Kidney epithelial cell (primary cell): ENCODE data around the gene NEURL1B. TPM values are rescaled to one million over a fixed set of nuclear protein-coding genes. Genes with fewer than 3 reads are reported as not detected.

Experiments
- DNase-seq: peaks from one replicate; pipeline ENCODE4 v3.0.0-alpha.2; 2010; ENCODE audit warnings: low read depth
- H3K27me3 ChIP-seq: 2 replicates; pipeline ENCODE4 v1.6.0; 2011; ENCODE audit warnings: low read length; ENCODE audit not compliant: control insufficient read depth, insufficient read depth
- H3K36me3 ChIP-seq: 2 replicates; pipeline ENCODE4 v1.5.1; 2011; ENCODE audit warnings: low read length; ENCODE audit not compliant: control insufficient read depth, insufficient read depth
- H3K4me3 ChIP-seq: 2 replicates; pipeline ENCODE4 v1.5.1; 2011; ENCODE audit warnings: low read depth, mild to moderate bottlenecking, control low read depth, low read length
- CTCF ChIP-seq: IDR thresholded peaks from 2 replicates; pipeline ENCODE4 v1.5.1; 2011; ENCODE audit warnings: mild to moderate bottlenecking, moderate library complexity, low read length, control low read depth, inconsistent platforms; ENCODE audit not compliant: insufficient read depth, poor library complexity, severe bottlenecking
- total RNA-seq: library from RNA; depleted of rRNA; stranded (reverse); fragments of >200 nt; gene quantifications from 2 replicates; pipeline ENCODE4 v1.2.3, GENCODE V29; 2015

NEURL1B gene
- total RNA-seq, 1 donor from 2014 or later, result 5.1 TPM

GRCh38 chr5:172642926-172643871 is 2.1 kb downstream of the NEURL1B start:
- H3K36me3 ChIP-seq, result no peaks in the 10 kb centered on the region
- peaks cover 29% of the 10 kb centered on the region for H3K27me3 ChIP-seq
- DNase-seq, result no peak
- no peak for TF ChIP-seq CTCF
- H3K4me3 ChIP-seq, result no peak overlapping the region

GRCh38 chr5:172644266-172644665 is 3.2 kb downstream of the NEURL1B start:
- no peak for DNase-seq
- peaks cover 28% of the 10 kb centered on the region for H3K27me3 ChIP-seq
- no peak overlapping the region for H3K4me3 ChIP-seq
- no peaks in the 10 kb centered on the region for H3K36me3 ChIP-seq
- TF ChIP-seq CTCF, result no peak

DNA sequence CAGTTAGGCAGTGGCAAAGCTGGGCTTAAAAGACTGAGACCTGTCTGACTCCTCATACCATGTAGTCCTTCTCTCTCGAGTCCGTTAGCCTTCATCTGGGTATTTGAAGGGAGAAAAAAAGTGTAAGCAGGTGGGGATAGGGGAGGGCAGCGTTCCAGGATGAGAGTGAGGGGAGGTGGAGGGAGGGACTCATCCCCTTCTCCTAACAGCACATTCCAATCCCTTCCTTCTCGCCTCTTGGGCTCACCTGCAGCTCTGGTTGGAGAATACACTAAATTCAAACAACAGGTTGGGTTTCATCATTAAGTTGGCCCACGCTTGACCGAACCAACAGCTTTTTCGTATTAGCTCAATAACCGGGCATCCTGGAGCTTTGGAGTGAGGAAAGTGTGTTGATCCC is 3.6 kb downstream of the NEURL1B start:
- no peak overlapping the region for H3K4me3 ChIP-seq
- peaks cover 28% of the 10 kb centered on the region for H3K27me3 ChIP-seq
- no peak for TF ChIP-seq CTCF
- no peaks in the 10 kb centered on the region for H3K36me3 ChIP-seq
- DNase-seq, result no peak

GRCh38 chr5:172645271-172646055 is 4.4 kb downstream of the NEURL1B start:
- no peak overlapping the region for H3K4me3 ChIP-seq
- TF ChIP-seq CTCF, result no peak
- H3K36me3 ChIP-seq, result no peaks in the 10 kb centered on the region
- DNase-seq, result no peak
- peaks cover 28% of the 10 kb centered on the region for H3K27me3 ChIP-seq

GRCh38 chr5:172646716-172647285 is 5.7 kb downstream of the NEURL1B start:
- peaks cover 18% of the 10 kb centered on the region for H3K27me3 ChIP-seq
- no peak for DNase-seq
- no peaks in the 10 kb centered on the region for H3K36me3 ChIP-seq
- no peak overlapping the region for H3K4me3 ChIP-seq
- no peak for TF ChIP-seq CTCF
